ENCODE measurements around the gene PGS1.

DNA sequence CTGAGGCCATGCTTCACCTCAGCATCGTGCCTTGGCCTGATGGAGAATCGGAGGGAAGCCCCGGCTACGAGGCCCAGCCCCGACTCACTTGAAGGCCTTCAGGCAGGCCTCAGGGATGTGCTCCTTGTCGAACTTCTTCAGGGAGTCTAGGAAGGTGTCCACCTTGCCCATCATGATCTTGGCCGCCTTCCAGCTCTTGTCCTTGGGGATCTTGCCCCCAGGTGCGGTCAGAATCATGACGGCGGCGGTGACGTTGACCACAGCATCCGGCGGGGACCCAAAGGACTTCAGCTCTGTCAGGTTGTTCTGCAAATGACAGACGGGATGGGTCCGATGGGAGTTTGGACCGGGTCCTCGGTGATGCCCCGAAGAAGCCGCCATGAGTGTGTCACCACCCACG is 81.2 kb downstream of the PGS1 start:
- TF ChIP-seq, protein P1, sequence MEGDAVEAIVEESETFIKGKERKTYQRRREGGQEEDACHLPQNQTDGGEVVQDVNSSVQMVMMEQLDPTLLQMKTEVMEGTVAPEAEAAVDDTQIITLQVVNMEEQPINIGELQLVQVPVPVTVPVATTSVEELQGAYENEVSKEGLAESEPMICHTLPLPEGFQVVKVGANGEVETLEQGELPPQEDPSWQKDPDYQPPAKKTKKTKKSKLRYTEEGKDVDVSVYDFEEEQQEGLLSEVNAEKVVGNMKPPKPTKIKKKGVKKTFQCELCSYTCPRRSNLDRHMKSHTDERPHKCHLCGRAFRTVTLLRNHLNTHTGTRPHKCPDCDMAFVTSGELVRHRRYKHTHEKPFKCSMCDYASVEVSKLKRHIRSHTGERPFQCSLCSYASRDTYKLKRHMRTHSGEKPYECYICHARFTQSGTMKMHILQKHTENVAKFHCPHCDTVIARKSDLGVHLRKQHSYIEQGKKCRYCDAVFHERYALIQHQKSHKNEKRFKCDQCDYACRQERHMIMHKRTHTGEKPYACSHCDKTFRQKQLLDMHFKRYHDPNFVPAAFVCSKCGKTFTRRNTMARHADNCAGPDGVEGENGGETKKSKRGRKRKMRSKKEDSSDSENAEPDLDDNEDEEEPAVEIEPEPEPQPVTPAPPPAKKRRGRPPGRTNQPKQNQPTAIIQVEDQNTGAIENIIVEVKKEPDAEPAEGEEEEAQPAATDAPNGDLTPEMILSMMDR (IDR thresholded peaks at IDR 0.05; ENCODE audit: borderline replicate concordance, extremely low read depth, low read length, poor library complexity, severe bottlenecking), result no peak
- TF ChIP-seq EZH2 (IDR thresholded peaks at IDR 0.05; ENCODE audit: borderline replicate concordance, low read depth, low read length, severe bottlenecking), result no peak

Data from DND-41 (cell line).